VCaP (cell line): ENCODE measurements around the gene TGFBR1.

Source experiments
- H3K27ac ChIP-seq: fragments of 450-650 bp; 2 replicates; pipeline ENCODE4 v1.5.1; 2017
- TF ChIP-seq, protein P1 (sequence below): fragments of 450-650 bp; conservative IDR thresholded peaks from 2 replicates; pipeline ENCODE4 v1.5.1; 2017; ENCODE audit warnings: mild to moderate bottlenecking, moderate library complexity

TGFBR1 gene

DNA sequence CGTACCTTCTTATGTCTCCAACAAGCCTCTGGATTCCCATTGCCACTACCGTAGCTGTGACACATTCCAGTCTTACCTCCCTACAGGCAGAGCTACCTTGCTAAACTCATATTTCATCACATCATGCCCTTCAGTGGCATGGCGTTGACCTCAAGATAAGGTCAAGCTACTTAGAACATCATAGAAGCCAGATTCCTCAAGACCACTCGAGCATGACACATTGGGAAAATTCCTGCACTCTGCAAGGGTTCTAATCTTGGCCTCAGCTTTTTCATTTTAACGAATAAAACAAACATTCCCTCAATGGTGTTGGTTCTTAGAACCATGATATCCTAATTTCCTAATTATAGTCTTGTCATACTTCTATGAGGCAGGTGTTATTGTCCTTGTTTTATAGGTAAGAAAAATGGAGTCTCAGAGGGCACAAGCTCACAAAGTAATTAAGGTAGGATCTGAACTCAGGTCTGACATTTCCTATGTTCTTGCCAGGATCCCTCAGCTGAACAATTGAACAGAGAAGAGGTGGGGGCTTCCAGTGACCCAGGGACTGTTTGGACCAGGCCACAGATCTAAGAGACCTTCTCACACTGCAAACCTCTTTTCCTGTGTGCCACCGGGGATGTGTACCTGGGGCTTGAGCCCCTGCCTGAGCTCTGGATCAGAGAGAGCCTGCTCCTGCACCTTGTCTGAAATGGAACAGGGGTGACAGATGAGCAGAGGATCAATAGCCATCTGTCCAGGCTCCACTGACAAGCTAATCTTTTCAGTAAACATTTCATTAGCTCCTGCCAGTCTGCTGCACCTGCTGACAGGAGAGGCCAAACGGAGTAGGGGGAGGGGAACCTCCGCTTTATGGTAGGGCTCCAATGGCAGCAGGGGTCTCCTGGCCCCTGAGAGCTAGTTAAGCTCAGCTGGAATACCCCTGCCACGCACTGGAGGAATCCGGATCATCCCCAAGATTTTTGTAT lies 67.5 kb downstream of the TGFBR1 start:
- TF ChIP-seq, protein P1, sequence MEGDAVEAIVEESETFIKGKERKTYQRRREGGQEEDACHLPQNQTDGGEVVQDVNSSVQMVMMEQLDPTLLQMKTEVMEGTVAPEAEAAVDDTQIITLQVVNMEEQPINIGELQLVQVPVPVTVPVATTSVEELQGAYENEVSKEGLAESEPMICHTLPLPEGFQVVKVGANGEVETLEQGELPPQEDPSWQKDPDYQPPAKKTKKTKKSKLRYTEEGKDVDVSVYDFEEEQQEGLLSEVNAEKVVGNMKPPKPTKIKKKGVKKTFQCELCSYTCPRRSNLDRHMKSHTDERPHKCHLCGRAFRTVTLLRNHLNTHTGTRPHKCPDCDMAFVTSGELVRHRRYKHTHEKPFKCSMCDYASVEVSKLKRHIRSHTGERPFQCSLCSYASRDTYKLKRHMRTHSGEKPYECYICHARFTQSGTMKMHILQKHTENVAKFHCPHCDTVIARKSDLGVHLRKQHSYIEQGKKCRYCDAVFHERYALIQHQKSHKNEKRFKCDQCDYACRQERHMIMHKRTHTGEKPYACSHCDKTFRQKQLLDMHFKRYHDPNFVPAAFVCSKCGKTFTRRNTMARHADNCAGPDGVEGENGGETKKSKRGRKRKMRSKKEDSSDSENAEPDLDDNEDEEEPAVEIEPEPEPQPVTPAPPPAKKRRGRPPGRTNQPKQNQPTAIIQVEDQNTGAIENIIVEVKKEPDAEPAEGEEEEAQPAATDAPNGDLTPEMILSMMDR = no peak
- H3K27ac ChIP-seq = no peak overlapping the region

DNA sequence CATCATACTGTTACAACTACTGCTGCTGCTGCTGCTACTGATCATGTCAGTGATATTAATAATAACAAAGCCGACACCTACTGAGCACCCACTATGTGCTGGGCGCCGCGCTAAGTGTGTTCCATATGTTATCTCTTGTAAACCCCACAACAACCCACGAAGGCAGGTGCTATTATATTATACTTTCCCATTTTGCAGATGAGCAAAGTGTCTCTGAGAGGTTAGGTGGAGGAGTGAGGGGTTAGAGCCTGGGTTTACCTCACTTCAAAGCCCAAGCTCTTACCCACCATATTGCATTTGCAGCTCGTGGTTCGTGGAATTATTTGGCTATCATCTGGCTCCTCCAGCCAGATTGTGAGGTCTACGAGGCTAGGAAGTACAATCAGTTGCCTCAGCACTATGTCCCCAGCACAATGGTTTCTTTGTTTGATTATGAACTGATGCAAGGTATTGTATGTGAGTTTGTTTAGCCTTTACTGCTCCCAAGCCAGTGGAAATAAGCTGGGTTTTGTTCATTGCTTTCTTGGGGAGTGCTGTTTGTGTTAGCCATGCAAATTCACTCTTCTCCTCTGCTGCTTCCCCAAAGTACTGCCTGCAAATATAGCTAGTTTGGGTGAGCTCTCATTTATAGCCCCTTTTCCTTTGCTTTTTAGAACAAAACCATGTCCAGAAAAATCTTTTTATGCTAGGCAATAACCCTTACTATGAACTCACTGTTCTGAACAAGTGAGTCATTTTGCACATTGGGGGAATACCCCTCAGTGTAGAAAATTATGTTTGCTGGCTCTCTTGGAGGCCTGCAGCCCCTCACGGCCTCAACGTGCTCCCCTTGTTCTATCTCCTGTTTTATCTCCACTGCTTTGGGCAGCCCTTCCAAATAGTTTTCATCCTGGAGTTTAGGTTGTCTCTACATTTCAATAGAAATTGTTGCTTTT lies 68.9 kb downstream of the TGFBR1 start:
- H3K27ac ChIP-seq = no peak overlapping the region
- TF ChIP-seq, protein P1 = no peak

DNA sequence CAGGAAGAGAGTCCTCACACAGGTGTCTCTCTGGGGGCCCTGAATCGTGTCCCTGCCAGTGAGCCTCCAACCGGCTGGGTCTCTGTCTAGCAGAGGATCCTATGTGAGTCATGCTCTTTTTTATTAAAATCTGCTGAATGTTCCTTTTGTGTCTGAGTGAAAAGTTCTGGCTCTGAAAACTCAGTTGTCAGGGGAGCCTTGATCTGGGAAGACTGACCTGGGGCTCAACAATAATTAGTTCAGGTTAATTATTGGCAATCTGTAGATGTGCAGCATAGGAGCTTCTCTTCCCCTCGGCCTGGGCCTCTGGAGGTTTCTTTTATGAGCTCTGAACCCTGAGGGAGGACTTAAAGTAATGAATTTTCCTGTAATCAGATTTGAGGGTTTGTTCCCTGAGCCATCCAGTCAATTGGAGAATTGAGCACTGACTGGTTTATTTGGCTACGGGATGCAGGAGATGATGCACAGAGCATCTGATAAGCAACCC lies 71.7 kb downstream of the TGFBR1 start:
- H3K27ac ChIP-seq = no peak overlapping the region
- TF ChIP-seq, protein P1 = no peak

DNA sequence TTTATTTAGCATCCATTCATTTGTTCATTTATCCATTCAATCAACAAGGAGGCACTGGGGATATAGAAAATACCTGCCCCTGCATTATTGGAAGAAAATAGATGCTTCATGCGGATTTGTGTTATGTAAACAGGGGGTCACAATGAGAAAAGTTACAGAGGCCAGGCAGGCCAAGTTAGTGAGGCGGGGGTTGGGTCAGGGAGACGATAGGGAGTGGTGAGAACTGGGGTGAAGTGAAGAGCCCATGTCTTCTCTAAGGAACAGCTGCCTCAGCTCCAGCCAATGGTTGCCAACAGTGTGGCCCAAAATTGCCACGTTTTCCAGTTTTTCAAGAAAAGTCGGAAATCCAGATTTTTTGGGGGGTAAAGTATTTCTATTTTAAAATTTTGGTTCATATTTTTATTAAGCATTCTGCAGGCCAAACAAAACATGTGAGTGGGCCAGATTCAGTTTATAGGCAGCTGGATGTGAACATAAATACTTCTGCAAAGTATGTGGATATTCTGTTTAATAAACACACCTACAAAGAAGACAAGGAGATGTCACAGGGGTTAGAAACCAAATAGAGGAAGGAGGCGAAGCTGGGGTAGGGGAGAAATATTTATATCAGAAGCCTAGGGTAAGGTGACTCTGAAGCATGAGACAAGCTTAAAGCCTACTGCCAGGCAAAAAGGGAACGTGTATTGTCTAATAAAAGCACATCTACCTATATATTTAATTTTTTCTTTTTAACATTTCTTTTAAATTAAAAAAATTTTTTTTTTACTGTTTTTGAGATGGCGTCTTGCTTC lies 72.9 kb downstream of the TGFBR1 start:
- TF ChIP-seq, protein P1 = no peak

DNA sequence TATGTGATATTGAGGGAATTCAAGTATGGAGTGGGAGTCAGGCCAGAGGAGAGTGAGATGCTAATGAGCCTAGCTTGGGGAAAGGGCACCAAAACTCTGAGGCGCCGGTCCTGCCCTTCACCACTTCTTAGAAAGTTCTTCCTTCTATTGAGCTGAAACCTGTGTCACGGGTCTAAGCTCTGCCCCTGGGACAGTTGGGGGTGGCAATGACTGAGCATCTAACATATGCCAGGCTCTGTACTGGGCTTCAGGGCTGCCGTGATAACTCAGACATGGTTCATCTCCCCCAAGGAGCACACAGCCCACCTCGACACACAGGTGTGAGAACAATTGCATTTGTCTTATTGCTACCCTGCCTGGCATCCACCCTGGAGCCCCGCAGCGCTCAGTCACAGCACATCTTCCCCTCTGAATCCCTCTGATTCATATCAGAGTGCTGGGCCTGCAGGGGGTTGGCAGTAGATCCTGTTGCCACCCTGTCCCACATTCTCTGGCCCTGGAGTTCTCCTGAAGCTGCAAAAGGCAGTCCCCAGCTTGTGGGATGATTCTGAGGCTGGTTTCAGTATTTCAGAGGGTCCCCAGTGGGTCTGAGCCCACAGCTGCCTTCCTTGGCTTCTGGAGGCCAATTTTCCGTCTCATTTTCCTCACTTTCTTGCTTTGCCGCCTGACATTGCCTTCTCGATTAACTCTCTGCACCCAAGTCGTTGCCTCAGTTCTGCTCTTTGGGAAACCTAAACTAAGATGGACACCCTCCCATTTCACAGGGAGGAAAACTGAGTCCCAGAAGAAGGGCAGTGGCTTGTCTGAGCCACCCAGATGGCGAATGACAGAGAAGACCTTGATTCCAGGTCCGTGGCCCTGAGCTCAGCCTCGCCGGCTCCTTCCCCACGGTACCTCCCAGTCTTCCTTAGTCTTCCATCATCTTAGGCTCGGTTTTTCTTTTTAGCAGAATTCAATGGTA lies 74.3 kb downstream of the TGFBR1 start:
- TF ChIP-seq, protein P1 = no peak
- H3K27ac ChIP-seq = no peak overlapping the region

More for the DNA sequence above, 72.9 kb downstream of the TGFBR1 start:
- no peak overlapping the region for H3K27ac ChIP-seq

DNA sequence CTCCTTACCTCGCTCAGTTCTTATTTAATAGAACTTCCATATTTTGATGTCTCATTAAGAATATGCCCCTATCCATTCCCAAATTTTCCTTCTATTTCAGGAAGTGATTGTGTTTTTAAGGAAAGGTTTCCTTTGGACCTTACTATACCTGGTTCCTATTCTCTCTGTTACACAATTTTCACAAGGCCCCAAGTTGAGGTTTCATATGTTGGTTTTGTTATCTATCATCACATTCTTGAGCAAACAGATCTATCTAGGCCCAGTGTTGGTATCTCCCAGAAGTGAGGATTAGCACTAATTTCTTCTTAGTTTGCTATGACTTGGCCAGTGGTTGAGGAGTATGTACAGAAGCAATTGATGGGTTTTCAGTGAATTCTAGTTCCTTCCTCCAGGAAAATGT lies 75.3 kb downstream of the TGFBR1 start:
- H3K27ac ChIP-seq = no peak overlapping the region
- TF ChIP-seq, protein P1 = no peak
